ENCODE data around the gene MID1.

DNA sequence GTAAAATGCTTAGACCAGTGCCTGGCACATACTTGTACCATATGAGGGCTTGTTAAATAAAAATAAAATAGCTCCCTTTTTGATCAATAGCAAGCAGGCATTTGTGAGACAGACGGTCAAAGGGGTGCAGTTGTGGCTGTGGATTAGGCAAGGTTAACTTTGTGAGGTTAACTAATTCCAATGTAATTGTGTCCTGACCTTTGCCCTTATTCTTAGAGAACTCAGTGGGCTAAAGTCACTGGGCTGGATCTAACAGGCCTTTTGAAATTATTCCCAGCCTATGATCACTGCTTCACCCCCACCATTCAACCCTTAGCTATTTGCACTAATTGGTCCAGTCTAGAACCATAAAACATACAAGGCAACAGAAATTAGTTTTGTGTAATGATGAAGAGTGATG, 166.4 kb downstream of the MID1 start:
- TF ChIP-seq CTCF (IDR thresholded peaks at IDR 0.05) (no peak), HOXA7 (CRISPR knock-in tag; IDR thresholded peaks at IDR 0.05) (no peak), JUNB (IDR thresholded peaks at IDR 0.05) (no peak)
- TF ChIP-seq, protein P1, sequence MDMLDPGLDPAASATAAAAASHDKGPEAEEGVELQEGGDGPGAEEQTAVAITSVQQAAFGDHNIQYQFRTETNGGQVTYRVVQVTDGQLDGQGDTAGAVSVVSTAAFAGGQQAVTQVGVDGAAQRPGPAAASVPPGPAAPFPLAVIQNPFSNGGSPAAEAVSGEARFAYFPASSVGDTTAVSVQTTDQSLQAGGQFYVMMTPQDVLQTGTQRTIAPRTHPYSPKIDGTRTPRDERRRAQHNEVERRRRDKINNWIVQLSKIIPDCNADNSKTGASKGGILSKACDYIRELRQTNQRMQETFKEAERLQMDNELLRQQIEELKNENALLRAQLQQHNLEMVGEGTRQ (IDR thresholded peaks at IDR 0.05), result no peak
